ENCODE results near the gene ARMCX2. TPM values are rescaled to one million over a fixed set of nuclear protein-coding genes. Genes with fewer than 3 reads are reported as not detected.
A peak's percentile ranks its signal among the peaks of the same experiment; 100 is the strongest.

ARMCX2 gene
- total RNA-seq, 1 donor from 2014 or later: 116 TPM

GRCh38 chrX:101639583-101639982 lies 20.1 kb downstream of the ARMCX2 start:
- H3K27ac Mint-ChIP-seq: no peak overlapping the region
- no peaks in the 10 kb centered on the region for H3K27me3 Mint-ChIP-seq (ENCODE audit: low read depth)
- H3K36me3 Mint-ChIP-seq: no peaks in the 10 kb centered on the region
- H3K4me1 Mint-ChIP-seq: no peaks in the 10 kb centered on the region
- DNase-seq (ENCODE audit: low spot score in 2 of 2, unreplicated experiment in 2 of 2): no peak
- no peak overlapping the region for H3K4me3 Mint-ChIP-seq
- TF ChIP-seq, protein P1, sequence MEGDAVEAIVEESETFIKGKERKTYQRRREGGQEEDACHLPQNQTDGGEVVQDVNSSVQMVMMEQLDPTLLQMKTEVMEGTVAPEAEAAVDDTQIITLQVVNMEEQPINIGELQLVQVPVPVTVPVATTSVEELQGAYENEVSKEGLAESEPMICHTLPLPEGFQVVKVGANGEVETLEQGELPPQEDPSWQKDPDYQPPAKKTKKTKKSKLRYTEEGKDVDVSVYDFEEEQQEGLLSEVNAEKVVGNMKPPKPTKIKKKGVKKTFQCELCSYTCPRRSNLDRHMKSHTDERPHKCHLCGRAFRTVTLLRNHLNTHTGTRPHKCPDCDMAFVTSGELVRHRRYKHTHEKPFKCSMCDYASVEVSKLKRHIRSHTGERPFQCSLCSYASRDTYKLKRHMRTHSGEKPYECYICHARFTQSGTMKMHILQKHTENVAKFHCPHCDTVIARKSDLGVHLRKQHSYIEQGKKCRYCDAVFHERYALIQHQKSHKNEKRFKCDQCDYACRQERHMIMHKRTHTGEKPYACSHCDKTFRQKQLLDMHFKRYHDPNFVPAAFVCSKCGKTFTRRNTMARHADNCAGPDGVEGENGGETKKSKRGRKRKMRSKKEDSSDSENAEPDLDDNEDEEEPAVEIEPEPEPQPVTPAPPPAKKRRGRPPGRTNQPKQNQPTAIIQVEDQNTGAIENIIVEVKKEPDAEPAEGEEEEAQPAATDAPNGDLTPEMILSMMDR (IDR thresholded peaks at IDR 0.05; ENCODE audit: unreplicated experiment): no peak
- H3K9me3 Mint-ChIP-seq: peaks cover 20% of the 10 kb centered on the region

DNA sequence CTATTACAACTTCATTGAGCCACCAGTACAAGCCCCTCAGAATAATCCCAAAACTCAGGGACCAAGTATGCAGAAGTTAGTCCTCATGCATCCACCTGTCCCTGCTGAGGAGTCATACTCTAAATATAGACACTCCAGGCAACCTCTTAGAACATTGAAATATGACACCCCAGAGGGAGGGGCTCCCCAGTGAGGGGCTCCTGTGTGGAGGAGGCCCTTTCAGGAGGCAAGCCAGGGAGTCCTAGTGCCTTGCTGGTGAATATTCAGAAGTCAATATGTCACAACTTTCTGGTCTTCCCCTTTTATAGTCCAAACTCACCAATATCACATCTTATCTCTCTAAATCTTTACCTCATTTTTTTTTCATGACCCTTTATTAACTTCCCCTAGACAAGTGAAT lies 40.3 kb downstream of the ARMCX2 start:
- H3K9me3 Mint-ChIP-seq: peaks cover 22% of the 10 kb centered on the region
- H3K36me3 Mint-ChIP-seq: peaks cover 5% of the 10 kb centered on the region
- no peaks in the 10 kb centered on the region for H3K27me3 Mint-ChIP-seq (ENCODE audit: low read depth)
- TF ChIP-seq, protein P1 (IDR thresholded peaks at IDR 0.05; ENCODE audit: unreplicated experiment): no peak
- no peak for DNase-seq (ENCODE audit: low spot score in 2 of 2, unreplicated experiment in 2 of 2)
- H3K4me1 Mint-ChIP-seq: peaks cover 33% of the 10 kb centered on the region
- H3K27ac Mint-ChIP-seq: peak overlapping the region; percentile 86
- H3K4me3 Mint-ChIP-seq: peak overlapping the region; percentile 7

GRCh38 chrX:101617211-101618191 lies 42.1 kb downstream of the ARMCX2 start, which contains the start of gene ARMCX6:
Gene ARMCX6 (minus strand): TSS chrX:101618000. CDS start chrX:101616620, 1,380 bp downstream.
- TF ChIP-seq, protein P1 (IDR thresholded peaks at IDR 0.05; ENCODE audit: unreplicated experiment): no peak
- H3K27ac Mint-ChIP-seq: peak within 1 kb of the TSS; percentile 95
- H3K27me3 Mint-ChIP-seq (ENCODE audit: low read depth): no peaks in the 10 kb centered on the region
- H3K36me3 Mint-ChIP-seq: peaks cover 5% of the 10 kb centered on the region
- peaks cover 28% of the 10 kb centered on the region for H3K4me1 Mint-ChIP-seq
- H3K4me3 Mint-ChIP-seq: peak within 1 kb of the TSS; percentile 87
- DNase-seq (ENCODE audit: low spot score in 2 of 2, unreplicated experiment in 2 of 2): peak; percentile 47 to 61
- H3K9me3 Mint-ChIP-seq: peaks cover 22% of the 10 kb centered on the region

- Mint-ChIP-seq H3K4me1 (peaks cover 16% of the 10 kb centered on the region), H3K27ac (no peak overlapping the region), H3K4me3 (no peak overlapping the region), H3K9me3 (peaks cover 11% of the 10 kb centered on the region), H3K27me3 (ENCODE audit: low read depth) (no peaks in the 10 kb centered on the region), H3K36me3 (no peaks in the 10 kb centered on the region)
- TF ChIP-seq, protein P1 (IDR thresholded peaks at IDR 0.05; ENCODE audit: unreplicated experiment): no peak
- no peak for DNase-seq (ENCODE audit: low spot score in 2 of 2, unreplicated experiment in 2 of 2)
Observed at GRCh38 chrX:101605728-101606127, 53.9 kb downstream of the ARMCX2 start.

Other genes with a start within 250 kb of the ARMCX2 start
- gene ARMCX4, start 174.4 kb downstream of the ARMCX2 start, total RNA-seq: 29.0 to 30.8 TPM (median 29.4 TPM) in 3 replicates
- gene ARMCX1, start 109.3 kb downstream of the ARMCX2 start, total RNA-seq: 24.8 to 25.1 TPM (median 25.0 TPM) in 3 replicates
- gene ARMCX6, start 41.9 kb downstream of the ARMCX2 start, total RNA-seq: 83.1 to 90.4 TPM (median 85.3 TPM) in 3 replicates
- gene ARMCX3, start 36.7 kb downstream of the ARMCX2 start, total RNA-seq: 58.7 to 61.6 TPM (median 59.9 TPM) in 3 replicates

Measured in mesothelial cell of epicardium (in vitro differentiated cells).